HG02840 (cell line): Measurements from ENCODE around the gene CLEC4C.

Experiments used
- ATAC-seq: cut with Tn5 transposase; IDR thresholded peaks from one replicate; pipeline ENCODE4 v1.9.1; 2021; ENCODE audit warnings: mild to moderate bottlenecking, moderate library complexity, moderate number of reproducible peaks; ENCODE audit not compliant: unreplicated experiment, low FRiP score

CLEC4C gene

DNA sequence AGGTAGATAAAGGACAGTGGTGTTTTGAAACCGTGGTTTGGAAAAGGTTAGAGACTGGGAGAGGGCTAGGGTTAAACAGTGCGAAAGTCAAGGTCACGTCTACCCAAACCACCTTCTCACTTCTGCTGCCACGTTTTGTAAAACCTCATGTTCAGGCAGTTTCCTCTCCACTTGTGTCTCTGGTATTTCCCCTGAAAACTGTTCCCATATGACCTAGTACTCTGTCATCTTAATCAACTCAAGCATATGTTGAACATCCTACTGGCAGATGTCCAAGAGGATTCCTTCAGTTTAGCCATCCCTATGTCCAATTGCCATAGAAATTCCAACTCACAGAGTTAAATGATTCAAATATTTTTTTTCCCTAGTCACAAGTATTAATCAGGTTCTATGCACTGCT is 17.4 kb downstream of the CLEC4C start:
- no peak for ATAC-seq

DNA sequence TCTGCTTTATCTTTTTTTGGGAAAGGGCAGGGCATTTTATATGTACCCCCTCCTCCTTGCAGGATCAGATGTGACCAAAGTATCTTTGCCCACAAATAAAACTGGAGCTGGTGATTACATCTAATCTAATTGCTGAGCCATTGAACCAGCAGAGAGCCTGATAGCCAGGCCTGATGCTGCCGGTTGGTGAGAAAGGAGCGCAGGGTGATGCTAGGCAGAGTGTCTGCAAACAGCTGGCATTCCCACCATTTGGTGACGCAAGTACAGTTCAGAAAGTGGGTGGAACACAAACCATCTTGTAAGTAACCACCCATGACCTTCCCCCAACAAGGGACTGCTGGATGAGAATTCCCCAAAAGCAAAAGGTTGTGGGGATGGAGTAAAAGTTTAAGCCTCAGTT is 23.2 kb downstream of the CLEC4C start:
- ATAC-seq: no peak

DNA sequence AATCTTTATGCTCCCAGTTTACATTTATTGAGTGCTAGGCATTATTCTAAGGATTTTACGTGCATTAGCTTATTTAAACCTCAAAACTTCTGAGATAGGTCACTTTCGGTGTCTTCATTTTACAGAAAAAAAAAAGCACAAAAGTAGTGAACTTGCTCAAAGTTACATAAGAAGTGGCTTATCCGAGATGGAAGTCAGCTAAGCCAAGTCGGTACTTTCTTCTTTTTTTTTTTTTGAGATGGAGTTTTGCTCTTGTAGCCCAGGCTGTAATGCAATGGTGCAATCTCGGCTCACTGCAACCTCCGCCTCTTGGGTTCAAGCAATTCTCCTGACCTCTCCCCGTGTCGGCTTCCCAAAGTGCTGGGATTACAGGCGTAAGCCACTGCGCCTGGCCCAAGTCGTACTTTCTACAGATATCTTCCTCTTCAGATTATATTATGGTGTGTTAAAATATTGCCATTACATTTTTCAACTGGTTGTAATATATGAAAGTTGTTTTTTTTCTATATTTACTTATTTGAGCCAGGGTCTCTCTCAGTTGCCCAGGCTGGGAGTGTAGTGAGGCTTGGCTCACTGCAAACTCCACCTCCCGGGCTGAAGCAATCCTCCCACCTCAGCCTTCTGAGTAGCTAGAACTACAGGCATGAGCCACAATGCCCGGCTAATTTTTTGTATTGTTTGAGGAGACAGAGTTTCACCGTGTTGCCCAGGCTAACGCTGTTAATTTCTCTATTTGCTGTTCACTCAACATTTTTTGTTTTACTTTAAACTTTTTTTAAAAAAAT is 27.0 kb downstream of the CLEC4C start:
- no peak for ATAC-seq

DNA sequence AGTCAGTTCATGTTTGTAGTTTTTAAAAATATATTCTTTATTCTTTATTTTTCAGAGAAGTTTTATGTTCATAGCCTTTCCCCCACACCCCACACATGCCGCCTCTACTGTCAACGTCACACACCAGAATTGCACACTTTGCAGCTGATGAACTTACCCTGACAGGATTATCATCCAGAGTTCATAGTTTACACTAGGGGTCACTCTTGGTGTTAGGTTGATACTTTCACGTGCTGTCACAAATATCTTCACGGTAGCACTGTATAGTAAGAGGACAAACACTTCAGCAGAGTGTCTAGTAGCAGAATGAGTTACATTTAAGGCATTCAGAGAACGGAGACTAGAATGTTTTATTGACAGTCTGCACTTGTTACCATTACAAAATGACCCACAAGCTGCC is 30.8 kb downstream of the CLEC4C start:
- ATAC-seq: no peak

DNA sequence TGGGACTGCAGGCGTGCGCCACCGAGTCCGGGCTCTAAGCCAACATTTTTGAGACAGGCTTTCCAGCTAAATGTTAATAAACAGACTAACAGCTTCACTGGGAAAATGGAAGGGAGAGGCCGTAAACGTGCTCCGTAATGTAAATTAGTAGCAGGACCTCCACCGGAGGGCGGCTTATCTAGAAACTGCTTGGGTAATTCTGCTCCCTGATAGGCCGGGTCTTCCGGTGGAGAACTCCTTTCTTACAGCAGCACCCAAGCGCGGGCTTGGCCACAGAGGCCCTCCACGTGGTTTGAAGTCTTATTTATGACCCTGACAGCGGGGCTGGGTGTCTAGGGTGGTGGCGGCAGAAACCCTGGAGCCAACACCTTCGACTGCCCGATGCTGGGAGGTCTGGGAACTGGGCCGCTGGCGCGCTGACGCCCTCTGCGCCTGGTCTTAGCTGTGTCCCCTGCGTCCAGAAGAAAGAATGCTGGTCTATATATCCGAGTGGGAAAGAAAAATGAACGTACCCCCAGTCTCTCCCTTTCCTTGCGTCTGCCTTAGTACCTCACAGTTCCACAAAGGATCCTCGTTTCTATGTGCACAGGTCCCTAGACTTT is 34.2 kb downstream of the CLEC4C start:
- no peak for ATAC-seq

DNA sequence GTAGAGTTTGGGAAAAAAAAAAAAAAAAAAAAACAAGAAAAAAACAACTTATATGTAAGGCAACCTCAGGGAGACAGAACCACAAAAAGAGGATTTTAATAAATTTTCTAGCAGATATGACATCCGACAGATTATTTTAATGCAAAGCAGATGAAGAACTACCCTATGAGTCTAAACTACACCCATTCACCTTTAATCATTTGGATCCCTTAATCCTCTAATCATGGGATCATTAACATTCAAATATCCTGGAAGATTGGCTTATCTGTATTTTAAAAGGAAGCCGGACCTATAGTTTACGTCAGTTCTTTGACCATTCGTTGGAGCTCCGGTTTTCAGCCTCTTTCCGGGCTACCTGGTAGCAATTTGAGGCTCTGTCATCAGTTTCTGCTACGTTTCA is 36.0 kb downstream of the CLEC4C start, which contains the start of gene DPPA3:
Gene DPPA3 (plus strand): TSS at position 301 of the 400 bp plus-strand sequence. CDS start 138 bp downstream, outside the sequence.
- no peak for ATAC-seq

DNA sequence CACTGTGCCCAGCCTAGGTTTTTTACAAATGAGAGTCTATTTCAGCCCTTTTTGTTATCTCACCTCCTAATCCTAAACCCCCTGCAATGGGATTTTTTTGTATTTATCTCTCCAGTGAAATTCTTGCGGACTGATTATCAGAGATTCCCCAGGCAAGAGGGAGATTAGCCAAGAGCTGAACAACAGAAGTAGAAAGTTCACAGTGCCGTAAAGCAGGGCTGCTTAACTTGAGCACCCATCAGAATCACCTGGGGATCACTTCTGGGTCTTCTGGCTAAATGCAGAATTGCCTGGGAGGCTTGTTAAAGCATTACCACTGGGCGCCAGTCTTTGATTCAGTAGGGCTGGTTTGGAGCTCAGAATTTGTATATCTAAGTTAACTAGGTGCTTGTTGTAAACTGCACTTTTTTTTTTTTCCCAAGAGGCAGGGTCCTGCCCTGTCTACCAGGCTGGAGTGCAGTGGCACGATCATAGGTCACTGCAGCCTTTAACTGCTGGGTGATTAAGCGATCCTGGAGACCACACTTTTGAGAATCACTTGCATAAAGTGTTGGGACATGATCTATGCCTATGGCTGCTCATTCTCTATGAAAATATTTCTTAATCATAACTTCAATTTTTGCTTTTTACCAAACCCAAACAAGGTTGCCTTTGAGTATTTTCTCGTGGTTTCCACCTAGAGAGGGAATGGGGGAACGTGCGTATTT is 37.1 kb downstream of the CLEC4C start:
- ATAC-seq: no peak

DNA sequence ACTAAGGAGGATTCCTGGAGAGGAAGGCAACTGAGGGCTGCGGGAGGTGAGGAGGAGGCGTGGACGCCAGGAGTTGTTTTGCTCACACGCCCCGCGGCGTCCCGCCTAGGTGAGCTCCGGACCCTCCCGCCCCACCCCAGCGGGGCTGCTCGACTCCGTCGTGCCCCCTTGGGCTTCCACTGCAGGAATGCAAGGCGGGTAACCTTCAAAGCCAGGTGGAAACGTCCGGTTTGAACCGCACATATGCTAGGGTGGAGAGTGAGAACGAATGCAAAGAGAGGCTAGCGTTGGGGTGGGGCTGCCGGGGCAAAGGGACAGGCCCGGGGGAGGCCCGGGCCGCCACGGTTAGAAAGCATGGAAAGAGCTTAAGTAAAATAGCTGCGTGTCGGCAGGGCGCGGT is 41.3 kb downstream of the CLEC4C start:
- no peak for ATAC-seq

DNA sequence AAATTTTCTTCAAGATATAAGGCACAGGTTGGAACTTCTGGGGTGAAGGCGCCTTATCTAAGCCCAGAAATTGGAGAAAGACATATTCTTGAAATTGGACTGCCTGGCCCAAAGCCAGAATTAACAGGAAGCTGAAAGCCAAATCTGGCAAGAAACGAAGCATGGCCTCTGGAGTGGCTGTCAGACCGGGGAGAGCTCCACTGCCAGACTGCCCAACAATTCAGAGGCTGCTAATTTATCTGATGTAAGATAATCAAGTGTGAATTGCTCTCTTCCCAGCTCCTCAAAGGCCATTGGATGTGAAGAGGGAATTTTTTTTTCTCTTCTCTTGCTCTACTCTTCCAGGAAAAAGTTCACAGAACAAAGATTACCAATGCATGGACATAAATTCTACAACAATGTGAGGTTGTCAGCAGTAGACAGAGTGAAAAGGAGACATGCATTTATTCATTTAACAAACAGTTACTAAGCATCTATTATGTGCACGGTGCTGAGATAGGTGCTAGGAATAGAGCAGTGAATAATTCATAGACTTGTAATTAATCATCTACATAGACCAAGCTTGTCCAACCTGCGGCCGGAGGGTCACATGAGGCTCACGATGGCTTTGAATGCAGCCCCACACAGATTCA is 51.5 kb downstream of the CLEC4C start, which contains the start of gene GDF3:
Gene GDF3 (minus strand): TSS at position 210 of the 632 bp plus-strand sequence. CDS start 47 bp downstream, at position 163.
- no peak for ATAC-seq

DNA sequence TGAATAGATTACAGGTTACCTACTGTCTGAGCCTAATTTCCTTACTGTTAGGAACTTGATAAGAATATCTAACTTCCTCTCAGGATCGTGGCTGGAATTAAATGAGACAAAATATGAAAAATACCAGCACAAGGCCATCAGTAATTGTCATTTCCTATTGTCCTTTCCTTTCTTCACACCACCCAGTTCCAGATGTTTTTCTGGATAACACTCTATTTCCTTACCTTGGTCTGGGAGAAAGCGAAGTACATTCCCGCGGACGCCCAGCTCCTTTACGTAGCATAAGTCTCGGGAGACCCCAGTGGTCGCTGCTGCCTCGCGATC is 52.0 kb downstream of the CLEC4C start:
- ATAC-seq: no peak

DNA sequence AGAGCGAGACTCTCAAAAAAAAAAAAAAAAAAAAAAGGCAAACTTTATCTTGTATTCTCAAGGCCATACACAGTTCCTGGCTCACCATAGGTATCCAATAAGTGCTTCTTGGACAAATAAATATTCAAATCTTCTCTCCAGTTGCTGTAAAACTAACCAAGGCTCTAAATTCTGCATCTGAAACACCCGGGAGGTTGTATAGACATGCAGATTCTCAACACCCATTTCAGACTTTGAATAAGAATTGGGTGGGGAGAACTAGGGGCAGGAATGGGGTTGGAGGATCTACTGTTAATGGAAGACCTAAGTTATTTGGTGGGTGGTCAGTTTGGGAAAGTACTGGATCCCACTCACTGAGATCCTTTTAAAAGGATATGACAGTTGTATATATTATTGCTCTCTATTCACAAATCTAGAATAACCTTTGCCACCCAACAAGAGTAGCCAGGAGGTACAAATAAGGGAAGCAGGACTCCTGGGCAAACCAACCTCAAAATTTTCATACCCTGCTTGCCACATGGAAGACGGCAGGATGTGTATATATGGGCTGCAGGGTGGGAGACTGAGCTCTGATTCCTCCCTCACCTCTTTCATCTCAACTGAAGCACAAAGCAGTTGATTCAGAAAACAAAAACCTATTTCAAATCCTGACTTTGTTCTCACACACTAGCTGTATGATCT is 52.5 kb downstream of the CLEC4C start:
- no peak for ATAC-seq

DNA sequence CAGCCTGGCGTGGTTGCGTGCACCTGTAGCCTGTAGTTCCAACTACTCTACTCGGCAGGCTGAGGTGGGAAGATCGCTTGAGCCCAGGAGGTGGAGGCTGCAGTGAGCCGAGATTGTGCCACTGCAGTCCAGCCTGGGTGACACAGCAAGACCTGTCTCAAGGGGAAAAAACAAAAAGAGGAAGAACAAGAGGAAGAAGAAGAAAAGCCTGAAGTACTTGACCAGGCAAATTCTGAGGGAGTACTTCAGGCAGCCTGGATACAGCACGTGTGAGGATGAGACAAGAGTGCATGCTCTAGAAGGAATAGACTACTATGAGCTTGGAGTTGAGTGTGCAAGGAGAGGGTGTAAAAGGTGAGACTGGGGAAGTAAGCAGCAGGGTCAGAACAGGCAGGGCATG is 53.4 kb downstream of the CLEC4C start:
- ATAC-seq: no peak

DNA sequence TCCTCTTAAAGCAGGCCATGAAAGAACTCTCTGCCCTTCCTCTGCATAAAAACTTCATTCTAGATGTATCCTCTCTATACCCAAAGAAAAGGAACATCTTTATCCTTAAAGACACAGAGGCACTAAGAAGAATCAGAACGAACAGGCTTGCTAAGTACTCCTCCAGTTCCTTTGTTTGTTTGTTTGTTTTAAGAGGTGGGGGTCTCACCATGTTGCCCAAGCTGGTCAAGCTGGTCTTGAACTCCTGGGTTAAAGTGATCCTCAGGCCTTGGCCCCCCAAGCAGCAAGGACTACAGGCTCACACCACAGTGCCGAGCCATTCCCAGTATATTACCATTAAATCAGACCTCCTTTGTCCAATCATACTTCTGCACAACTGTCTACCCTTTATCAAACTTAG is 65.6 kb downstream of the CLEC4C start:
- ATAC-seq: no peak
